Stimulated activated CD4-positive, alpha-beta T cell treated with anti-CD3 and anti-CD28 coated beads, Interleukin-1b, Interleukin-23, amount 100 ng/mL, for 48 hours (primary cell): ENCODE measurements around the gene HADHB.
"Not testable (repeated sequence)": the region's sequence is repeated elsewhere in the genome, so short reads cannot be mapped to it uniquely, and the experiment has no call there.

Source experiments
- DNase-seq: peaks from one replicate; pipeline ENCODE4 v3.0.0-alpha.2; 2020

HADHB gene

GRCh38 chr2:26245810-26246209 is 1.1 kb downstream of the HADHB start:
- no peak for DNase-seq

DNA sequence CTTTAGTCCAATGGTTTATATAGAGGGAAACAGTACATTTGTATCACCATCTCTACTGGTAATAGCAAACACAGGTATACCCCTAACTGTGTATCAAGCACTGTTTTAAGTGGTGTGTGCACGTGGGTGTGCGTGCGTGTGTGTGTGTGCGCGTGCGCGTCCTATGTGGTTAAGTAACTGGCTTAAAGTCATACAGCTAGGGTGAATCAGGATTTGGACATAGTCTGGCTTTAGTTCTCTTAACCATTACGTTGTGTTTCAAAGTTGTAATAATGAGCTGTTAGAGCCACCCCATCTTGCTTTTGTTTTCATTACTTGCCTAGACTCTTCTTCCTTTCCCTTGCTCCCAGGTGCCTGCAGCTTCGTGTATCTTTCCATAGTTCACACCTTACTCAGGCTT is 2.1 kb downstream of the HADHB start:
- peak; percentile 42 for DNase-seq

- no peak for DNase-seq
Observed at GRCh38 chr2:26249625-26250024, 4.9 kb downstream of the HADHB start.

GRCh38 chr2:26251893-26252292 is 7.2 kb downstream of the HADHB start:
- no peak for DNase-seq

GRCh38 chr2:26255759-26256384 is 11.1 kb downstream of the HADHB start:
- no peak for DNase-seq

DNA sequence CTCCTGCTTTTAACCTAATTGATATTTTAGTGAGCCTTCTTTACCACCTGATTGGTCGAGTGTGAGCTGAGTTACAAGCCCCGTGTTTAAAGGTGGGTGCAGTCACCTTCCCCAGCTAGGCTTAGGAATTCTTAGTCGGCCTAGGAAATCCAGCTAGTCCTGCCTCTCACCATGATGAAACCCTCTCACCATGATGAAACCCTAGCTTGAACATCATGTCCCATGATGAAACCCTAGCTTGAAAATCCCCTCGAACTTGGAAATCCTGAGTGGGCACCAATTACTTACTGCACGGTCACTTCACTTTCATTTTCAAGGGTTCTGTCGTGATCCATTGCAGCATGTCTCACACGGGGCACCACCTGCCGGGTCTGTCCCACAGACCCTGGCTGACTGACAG is 14.1 kb downstream of the HADHB start:
- DNase-seq = not testable (repeated sequence)

GRCh38 chr2:26268213-26268612 is 23.5 kb downstream of the HADHB start:
- no peak for DNase-seq

DNA sequence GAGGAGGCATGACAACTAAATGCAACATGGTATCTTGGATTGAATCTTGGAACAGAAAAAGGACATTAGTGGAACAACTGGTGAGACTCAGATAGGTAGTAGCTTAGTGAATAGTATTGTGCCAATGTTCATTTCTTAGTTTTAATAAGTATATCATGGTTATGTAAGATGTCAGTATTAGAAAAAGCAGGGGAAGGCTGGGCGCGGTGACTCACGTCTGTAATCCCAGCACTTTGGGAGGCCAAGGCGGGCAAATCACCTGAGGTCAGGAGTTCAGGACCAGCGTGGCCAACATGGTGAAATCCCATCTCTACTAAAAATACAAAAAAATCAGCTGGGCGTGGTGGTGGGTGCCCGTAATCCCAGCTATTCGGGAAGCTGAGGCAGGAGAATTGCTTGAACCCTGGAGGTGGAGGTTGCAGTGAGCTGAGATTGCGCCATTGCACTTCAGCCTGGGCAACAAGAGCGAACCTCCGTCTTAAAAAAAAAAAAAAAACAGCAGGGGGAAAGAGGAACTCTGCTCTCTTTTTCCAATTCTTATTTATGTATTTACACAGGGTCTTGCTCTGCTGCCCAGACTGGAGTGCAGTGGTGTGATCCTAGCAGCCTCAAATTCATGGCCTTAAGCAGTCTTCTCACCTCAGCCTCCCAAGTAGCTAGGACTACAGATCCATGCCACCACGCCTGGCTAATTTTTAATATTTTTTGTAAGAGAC is 24.1 kb downstream of the HADHB start:
- not testable (repeated sequence) for DNase-seq

- DNase-seq = no peak
Observed at GRCh38 chr2:26269571-26270158, 24.9 kb downstream of the HADHB start.

GRCh38 chr2:26270373-26270772 is 25.6 kb downstream of the HADHB start:
- DNase-seq = no peak

- DNase-seq = no peak
Observed at GRCh38 chr2:26273501-26273900, 28.8 kb downstream of the HADHB start.

DNA sequence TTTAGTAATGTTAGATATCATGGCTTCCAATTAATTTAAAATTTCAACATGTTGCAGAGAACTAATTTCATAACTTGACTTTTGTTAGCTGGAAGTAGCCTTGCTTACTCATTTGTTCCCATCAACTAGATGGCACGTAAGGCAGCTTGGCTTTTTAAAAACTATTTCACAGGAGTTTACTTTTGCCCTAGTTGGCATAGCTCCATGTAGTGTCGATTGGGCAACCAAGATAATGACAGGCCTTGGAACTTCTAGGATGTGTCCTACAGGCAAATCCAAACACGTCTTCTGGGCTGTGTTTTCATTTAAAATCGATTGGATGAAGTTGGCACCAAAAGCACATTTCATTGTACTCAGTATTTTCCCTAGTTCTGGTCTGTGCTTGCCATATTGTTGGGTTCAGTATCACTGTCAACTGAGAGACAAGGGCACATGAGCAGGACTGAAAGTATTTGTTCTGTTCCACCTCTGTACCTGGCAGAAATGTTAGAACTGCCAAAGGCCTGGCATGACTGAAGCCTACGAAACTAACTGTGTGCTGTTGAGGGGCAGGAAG is 29.4 kb downstream of the HADHB start:
- DNase-seq = no peak

- no peak for DNase-seq
Observed at GRCh38 chr2:26276484-26277227, 31.9 kb downstream of the HADHB start.

GRCh38 chr2:26279886-26280285 is 35.1 kb downstream of the HADHB start:
- DNase-seq = no peak

DNA sequence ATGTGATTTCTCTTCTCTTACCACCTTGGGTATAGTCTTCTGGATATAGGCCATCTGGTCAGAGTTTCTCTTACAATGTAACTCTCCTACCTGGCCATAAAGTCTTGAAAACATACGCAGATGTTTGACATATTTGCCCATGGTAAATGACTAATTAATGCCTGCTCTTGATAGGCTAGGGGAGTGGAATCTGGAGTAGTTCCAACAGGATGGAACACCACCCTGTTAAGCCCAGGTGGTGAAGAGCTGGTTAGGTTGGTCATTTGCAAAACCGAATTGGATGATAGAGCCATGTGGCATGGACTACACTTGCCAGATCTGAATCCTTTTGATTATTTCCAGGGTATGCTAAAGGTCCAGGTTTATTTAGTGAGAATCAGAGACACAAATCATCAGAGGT is 36.5 kb downstream of the HADHB start:
- DNase-seq = no peak

GRCh38 chr2:26283606-26284005 is 38.9 kb downstream of the HADHB start:
- no peak for DNase-seq

- DNase-seq = no peak
Observed at GRCh38 chr2:26284132-26284531, 39.4 kb downstream of the HADHB start.

DNA sequence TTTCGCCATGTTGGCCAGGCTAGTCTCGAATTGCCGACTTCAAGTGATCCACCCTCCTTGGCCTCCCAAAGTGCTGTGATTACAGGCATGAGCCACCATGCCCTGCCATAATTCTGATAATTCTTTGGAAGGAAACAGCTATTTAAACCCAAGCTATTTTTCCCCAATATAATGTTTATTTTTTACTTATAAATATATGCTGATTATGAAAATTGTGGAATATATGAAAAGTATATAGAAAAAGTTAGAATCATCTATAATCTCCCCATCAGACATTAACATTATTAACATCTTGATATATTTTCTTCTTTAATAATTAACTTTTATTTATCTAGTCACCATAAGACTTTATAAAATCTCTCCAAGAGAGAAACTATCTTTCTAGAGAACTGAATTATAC is 41.2 kb downstream of the HADHB start:
- no peak for DNase-seq

- DNase-seq = no peak
Observed at GRCh38 chr2:26290001-26290400, 45.3 kb downstream of the HADHB start.

- DNase-seq = no peak
Observed at GRCh38 chr2:26292646-26293045, 47.9 kb downstream of the HADHB start.

- no peak for DNase-seq
Observed at GRCh38 chr2:26295511-26295910, 50.8 kb downstream of the HADHB start.

- DNase-seq = no peak
Observed at GRCh38 chr2:26297061-26297460, 52.3 kb downstream of the HADHB start.

DNA sequence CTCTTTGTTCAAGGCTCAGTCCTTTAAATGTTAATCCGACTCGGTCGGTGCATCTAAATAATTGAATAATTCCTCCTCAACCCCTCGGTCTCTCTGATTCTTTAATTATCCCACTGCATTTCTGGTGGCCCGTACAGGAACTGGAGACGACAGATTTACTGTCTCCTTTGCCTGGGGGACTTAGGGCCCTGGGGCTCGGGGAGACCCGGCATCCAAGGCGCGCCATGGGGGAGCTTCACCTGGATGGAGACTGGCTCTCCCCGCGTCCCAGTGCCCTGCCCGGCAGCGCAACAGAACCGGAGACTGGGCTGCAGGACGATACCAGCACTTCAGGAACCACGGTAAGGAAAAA is 53.5 kb downstream of the HADHB start:
- DNase-seq = no peak
